ENCODE results near the gene POTEJ. TPM values are rescaled to one million over a fixed set of nuclear protein-coding genes. Genes with fewer than 3 reads are reported as not detected.
"Not testable (repeated sequence)": the region's sequence is repeated elsewhere in the genome, so short reads cannot be mapped to it uniquely, and the experiment has no call there.

Gene POTEJ
- total RNA-seq = not detected in 2 replicates

- intact Hi-C loops (cut with micrococcal nuclease) = not testable (repeated sequence)
These were observed at the start of gene POTEJ for GRCh38 chr2:130611140-130611539. Gene POTEJ (plus strand): TSS chr2:130611440. CDS start chr2:130611533, 93 bp downstream.

GRCh38 chr2:130566165-130566564, 45.1 kb upstream of the POTEJ start:
- intact Hi-C loops (cut with micrococcal nuclease) = not testable (repeated sequence)

- intact Hi-C loops (cut with micrococcal nuclease) = not testable (repeated sequence)
These were observed 39.3 kb upstream of the POTEJ start for GRCh38 chr2:130571929-130572328.

- intact Hi-C loops (cut with micrococcal nuclease) = not testable (repeated sequence)
These were observed 37.0 kb upstream of the POTEJ start for GRCh38 chr2:130574230-130574629.

- intact Hi-C loops (cut with micrococcal nuclease) = not testable (repeated sequence)
These were observed 34.9 kb upstream of the POTEJ start for GRCh38 chr2:130576209-130576784.

- intact Hi-C loops (cut with micrococcal nuclease) = not testable (repeated sequence)
These were observed 33.7 kb upstream of the POTEJ start for GRCh38 chr2:130577559-130577958.

GRCh38 chr2:130579121-130579520, 32.1 kb upstream of the POTEJ start:
- intact Hi-C loops (cut with micrococcal nuclease) = not testable (repeated sequence)

- intact Hi-C loops (cut with micrococcal nuclease) = not testable (repeated sequence)
These were observed 29.7 kb upstream of the POTEJ start for GRCh38 chr2:130581491-130581890.

GRCh38 chr2:130582970-130583369, 28.3 kb upstream of the POTEJ start:
- intact Hi-C loops (cut with micrococcal nuclease) = not testable (repeated sequence)

- intact Hi-C loops (cut with micrococcal nuclease) = not testable (repeated sequence)
These were observed 27.7 kb upstream of the POTEJ start for GRCh38 chr2:130583582-130583981.

- intact Hi-C loops (cut with micrococcal nuclease) = not testable (repeated sequence)
These were observed 26.5 kb upstream of the POTEJ start for GRCh38 chr2:130584726-130585125.

GRCh38 chr2:130588688-130589458, 22.4 kb upstream of the POTEJ start:
- intact Hi-C loops (cut with micrococcal nuclease) = not testable (repeated sequence)

- intact Hi-C loops (cut with micrococcal nuclease) = not testable (repeated sequence)
These were observed 20.9 kb upstream of the POTEJ start for GRCh38 chr2:130590170-130590841.

GRCh38 chr2:130590842-130591359, 20.3 kb upstream of the POTEJ start:
- intact Hi-C loops (cut with micrococcal nuclease) = not testable (repeated sequence)

GRCh38 chr2:130592791-130593414, 18.3 kb upstream of the POTEJ start:
- intact Hi-C loops (cut with micrococcal nuclease) = not testable (repeated sequence)

GRCh38 chr2:130594011-130594410, 17.2 kb upstream of the POTEJ start:
- intact Hi-C loops (cut with micrococcal nuclease) = not testable (repeated sequence)

GRCh38 chr2:130596757-130597156, 14.5 kb upstream of the POTEJ start:
- intact Hi-C loops (cut with micrococcal nuclease) = not testable (repeated sequence)

GRCh38 chr2:130597994-130598393, 13.2 kb upstream of the POTEJ start:
- intact Hi-C loops (cut with micrococcal nuclease) = not testable (repeated sequence)

- intact Hi-C loops (cut with micrococcal nuclease) = not testable (repeated sequence)
These were observed 12.8 kb upstream of the POTEJ start for GRCh38 chr2:130598463-130598862.

- intact Hi-C loops (cut with micrococcal nuclease) = not testable (repeated sequence)
These were observed 11.8 kb upstream of the POTEJ start, which contains the start of gene CFC1 for GRCh38 chr2:130599393-130599792. Gene CFC1 (minus strand): TSS chr2:130599575. CDS start chr2:130599287, 288 bp downstream.

GRCh38 chr2:130599926-130600325, 11.3 kb upstream of the POTEJ start:
- intact Hi-C loops (cut with micrococcal nuclease) = not testable (repeated sequence)

Data from T-helper 2 cell treated with Interferon-gamma antibody and Interleukin-4, amounts not matched to agents 100 ng/mL and 5 ng/mL, for 36 hours (primary cell).